RWPE1 (cell line): ENCODE measurements around the gene TTLL12.
A peak's percentile ranks its signal among the peaks of the same experiment; 100 is the strongest.

ENCODE experiments used
- CTCF ChIA-PET: fragments of 350-600 bp; sonication (Branson Sonifier 250); formaldehyde crosslinking; extraction: SDS; loops from one replicate; lab custom pipeline; 2021; lab: Yijun Ruan, JAX
- POLR2A ChIA-PET: fragments of 400-600 bp; formaldehyde crosslinking; extraction: SDS; loops from one replicate; lab custom pipeline; 2020; ENCODE audit warnings: antibody characterized with exemption; ENCODE audit not compliant: low non-redundant PET; lab: Yijun Ruan, JAX
- DNase-seq: peaks from one replicate; pipeline ENCODE4 v3.0.0; 2012; ENCODE audit warnings: low spot score
- H3K27ac ChIP-seq: fragments of 450-650 bp; 2 replicates; pipeline ENCODE4 v1.5.1; 2017
- TF ChIP-seq, protein P1 (sequence below): fragments of 450-650 bp; conservative IDR thresholded peaks from 2 replicates; pipeline ENCODE4 v1.5.1; 2017; ENCODE audit warnings: low read depth, mild to moderate bottlenecking

Gene TTLL12

DNA sequence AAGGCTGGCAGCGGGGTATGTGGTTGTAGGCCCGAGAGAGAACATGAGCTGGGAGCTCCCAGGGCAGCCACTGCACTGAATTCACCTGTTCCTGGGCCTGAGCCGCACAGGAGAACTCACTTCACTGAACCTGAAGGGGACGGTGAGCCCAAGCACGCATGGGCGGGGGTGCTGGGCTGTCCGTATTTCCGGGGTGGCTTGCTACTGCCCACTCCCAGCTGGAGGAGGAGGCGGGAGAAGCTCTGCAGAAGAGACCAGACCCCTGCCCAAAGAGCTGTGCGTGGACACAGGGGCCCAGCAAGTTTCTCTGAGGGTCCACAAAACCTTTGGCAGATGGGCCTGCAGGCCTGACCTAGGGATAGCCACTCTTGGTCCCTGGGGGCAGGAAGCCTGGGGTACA, 4.8 kb downstream of the TTLL12 start:
- ChIA-PET POLR2A (no interaction called here), CTCF (no interaction called here)
- no peak for DNase-seq
- H3K27ac ChIP-seq: peak overlapping the region; percentile 65; the same call in 1 of the 2 replicates
- TF ChIP-seq, protein P1, sequence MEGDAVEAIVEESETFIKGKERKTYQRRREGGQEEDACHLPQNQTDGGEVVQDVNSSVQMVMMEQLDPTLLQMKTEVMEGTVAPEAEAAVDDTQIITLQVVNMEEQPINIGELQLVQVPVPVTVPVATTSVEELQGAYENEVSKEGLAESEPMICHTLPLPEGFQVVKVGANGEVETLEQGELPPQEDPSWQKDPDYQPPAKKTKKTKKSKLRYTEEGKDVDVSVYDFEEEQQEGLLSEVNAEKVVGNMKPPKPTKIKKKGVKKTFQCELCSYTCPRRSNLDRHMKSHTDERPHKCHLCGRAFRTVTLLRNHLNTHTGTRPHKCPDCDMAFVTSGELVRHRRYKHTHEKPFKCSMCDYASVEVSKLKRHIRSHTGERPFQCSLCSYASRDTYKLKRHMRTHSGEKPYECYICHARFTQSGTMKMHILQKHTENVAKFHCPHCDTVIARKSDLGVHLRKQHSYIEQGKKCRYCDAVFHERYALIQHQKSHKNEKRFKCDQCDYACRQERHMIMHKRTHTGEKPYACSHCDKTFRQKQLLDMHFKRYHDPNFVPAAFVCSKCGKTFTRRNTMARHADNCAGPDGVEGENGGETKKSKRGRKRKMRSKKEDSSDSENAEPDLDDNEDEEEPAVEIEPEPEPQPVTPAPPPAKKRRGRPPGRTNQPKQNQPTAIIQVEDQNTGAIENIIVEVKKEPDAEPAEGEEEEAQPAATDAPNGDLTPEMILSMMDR: no peak

- ChIA-PET CTCF (no interaction called here), POLR2A (no interaction called here)
- peak overlapping the region; percentile 65 for H3K27ac ChIP-seq
- TF ChIP-seq, protein P1: no peak
- DNase-seq: no peak
Measured at GRCh38 chr22:43181321-43182076, 5.4 kb downstream of the TTLL12 start.

- POLR2A ChIA-PET: no interaction called here
- TF ChIP-seq, protein P1: no peak
- no peak for DNase-seq
- CTCF ChIA-PET: interaction anchor here (0.7 kb wide), 1 partner anchor 21 kb away, joined by 7 read pairs; no protein-coding TSS in a partner anchor
- H3K27ac ChIP-seq: peak overlapping the region; percentile 65
Measured at GRCh38 chr22:43180670-43181069, 6.3 kb downstream of the TTLL12 start.

DNA sequence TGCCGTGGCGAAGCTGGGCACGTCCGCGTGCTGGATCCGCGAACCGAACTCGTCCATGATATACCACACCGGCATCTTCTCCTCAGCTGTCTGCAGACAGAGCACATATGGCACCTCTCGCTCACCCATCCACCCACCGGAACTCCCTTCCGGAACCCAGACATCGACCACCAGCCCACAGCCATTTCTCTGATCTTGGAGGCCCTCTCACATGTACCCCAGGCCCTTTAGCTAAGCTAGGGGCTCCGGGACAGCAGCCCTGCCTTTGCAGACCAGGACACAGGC, 7.1 kb downstream of the TTLL12 start:
- TF ChIP-seq, protein P1: no peak
- H3K27ac ChIP-seq: no peak overlapping the region; the same call in 1 of the 2 replicates
- DNase-seq: no peak
- ChIA-PET POLR2A (no interaction called here), CTCF (no interaction called here)

DNA sequence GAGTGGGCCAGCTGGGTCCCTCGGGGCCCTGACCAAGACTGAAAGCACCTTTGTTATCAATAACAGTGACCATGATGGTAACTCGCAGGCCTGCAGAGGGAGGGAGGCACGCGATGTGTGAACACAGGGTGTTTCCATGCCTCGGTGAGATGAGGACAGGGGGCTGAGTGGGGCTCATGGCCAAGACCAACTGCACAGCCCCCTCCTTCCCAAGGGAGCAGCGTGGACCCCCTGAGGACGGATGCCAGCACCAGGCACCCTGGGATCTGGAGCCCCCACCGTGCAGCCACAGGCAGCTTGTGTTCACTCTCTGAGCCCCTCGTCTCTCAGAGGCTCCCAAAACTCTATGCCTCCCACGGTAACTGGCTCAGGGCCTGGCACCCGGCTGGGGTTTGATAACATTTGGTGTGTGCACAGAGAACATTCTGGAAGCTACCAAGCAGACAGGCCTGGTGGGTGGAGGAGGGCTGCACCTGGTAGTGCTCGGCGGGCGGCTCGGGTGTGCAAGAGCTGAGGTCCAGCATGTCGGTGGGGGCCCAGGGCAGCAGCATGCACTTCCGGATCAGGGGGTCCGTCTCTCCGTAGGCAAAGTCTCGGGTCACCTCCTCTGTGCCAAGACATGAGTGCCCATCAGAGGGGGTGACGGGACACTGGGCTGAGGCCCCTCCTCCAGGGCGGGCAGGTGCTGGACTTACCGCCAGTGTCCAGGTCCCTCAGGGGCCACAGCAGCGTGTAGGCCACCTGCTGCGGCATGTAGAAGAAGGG, 7.6 kb downstream of the TTLL12 start:
- peak overlapping the region; percentile 49; the same call in 1 of the 2 replicates for H3K27ac ChIP-seq
- TF ChIP-seq, protein P1: no peak
- POLR2A ChIA-PET: no interaction called here
- CTCF ChIA-PET: no interaction called here
- DNase-seq: no peak

GRCh38 chr22:43177479-43177878, 9.5 kb downstream of the TTLL12 start:
- CTCF ChIA-PET: no interaction called here
- H3K27ac ChIP-seq: peak overlapping the region; percentile 49
- POLR2A ChIA-PET: no interaction called here
- TF ChIP-seq, protein P1: no peak
- no peak for DNase-seq
